ENCODE data around the gene ZNF354C.

Gene ZNF354C

GRCh38 chr5:179114756-179115155 is 54.6 kb downstream of the ZNF354C start:
- no peak for DNase-seq

GRCh38 chr5:179115307-179115706 is 55.1 kb downstream of the ZNF354C start:
- no peak for DNase-seq

GRCh38 chr5:179115845-179116524 is 55.8 kb downstream of the ZNF354C start:
- no peak for DNase-seq

GRCh38 chr5:179118338-179118737 is 58.2 kb downstream of the ZNF354C start:
- DNase-seq = no peak

GRCh38 chr5:179118756-179119414 is 58.7 kb downstream of the ZNF354C start:
- DNase-seq = no peak

GRCh38 chr5:179119415-179120170 is 59.4 kb downstream of the ZNF354C start:
- DNase-seq = no peak

GRCh38 chr5:179120421-179120861 is 60.3 kb downstream of the ZNF354C start:
- DNase-seq = no peak

GRCh38 chr5:179120951-179121666 is 60.9 kb downstream of the ZNF354C start:
- DNase-seq = no peak

- no peak for DNase-seq
Observed at GRCh38 chr5:179121667-179122111, 61.5 kb downstream of the ZNF354C start.

GRCh38 chr5:179122411-179123108 is 62.4 kb downstream of the ZNF354C start:
- DNase-seq = no peak

GRCh38 chr5:179123109-179123426 is 62.9 kb downstream of the ZNF354C start:
- no peak for DNase-seq

- no peak for DNase-seq
Observed at GRCh38 chr5:179123491-179124272, 63.5 kb downstream of the ZNF354C start.

- DNase-seq = no peak
Observed at GRCh38 chr5:179124273-179124852, 64.2 kb downstream of the ZNF354C start.

- no peak for DNase-seq
Observed at GRCh38 chr5:179124853-179125788, 64.9 kb downstream of the ZNF354C start.

GRCh38 chr5:179125789-179126505 is 65.8 kb downstream of the ZNF354C start:
- DNase-seq = no peak

GRCh38 chr5:179126506-179126991 is 66.4 kb downstream of the ZNF354C start:
- no peak for DNase-seq

- no peak for DNase-seq
Observed at GRCh38 chr5:179127136-179128040, 67.2 kb downstream of the ZNF354C start.

GRCh38 chr5:179128041-179128365 is 67.8 kb downstream of the ZNF354C start:
- no peak for DNase-seq
